PC-3 (cell line): ENCODE data around the gene C1QTNF3. TPM values are rescaled to one million over a fixed set of nuclear protein-coding genes. Genes with fewer than 3 reads are reported as not detected.

Source experiments
- ATAC-seq: fragments of 200-7000 bp; cut with Tn5 transposase; 2 replicates; pipeline ENCODE4 v1.9.1; 2020; ENCODE audit warnings: mild to moderate bottlenecking, moderate library complexity
- BruUV-seq: library from RNA; stranded (reverse); fragments of 400-500 nt; replicated peaks from 2 replicates; lab custom pipeline; 2021; lab: Mats Ljungman, UMichigan
- CTCF ChIA-PET: fragments of 300-600 bp; sonication (Branson Sonifier 250); formaldehyde crosslinking; loops from one replicate; lab custom pipeline; 2022; ENCODE audit warnings: antibody characterized with exemption; lab: Charles Lee
- POLR2A ChIA-PET: fragments of 300-600 bp; sonication (Branson Sonifier 250); formaldehyde crosslinking; loops from one replicate; lab custom pipeline; 2022; ENCODE audit warnings: antibody characterized with exemption; ENCODE audit not compliant: unreplicated experiment; lab: Charles Lee
- DNase-seq: peaks from one replicate; pipeline ENCODE4 v3.0.0-alpha.2; 2015
- H2AFZ ChIP-seq: fragments of 300-600 bp; sonication (generic); 2 replicates; pipeline ENCODE4 v1.6.0; 2016; ENCODE audit warnings: antibody characterized with exemption, low read length
- H3F3A ChIP-seq: fragments of 300-600 bp; sonication (generic); one replicate; pipeline ENCODE4 v1.6.0; 2017; ENCODE audit warnings: antibody characterized with exemption, low read length, control low read depth, mild to moderate bottlenecking; ENCODE audit not compliant: unreplicated experiment
- H3K27ac ChIP-seq: fragments of 300-600 bp; sonication (generic); 2 replicates; pipeline ENCODE4 v1.5.1; 2016; ENCODE audit warnings: mild to moderate bottlenecking, low read length
- H3K27me3 ChIP-seq: fragments of 300-600 bp; sonication (generic); 2 replicates; pipeline ENCODE4 v1.6.1; 2016; ENCODE audit warnings: low read length, mixed read lengths
- H3K36me3 ChIP-seq: fragments of 300-600 bp; sonication (generic); 2 replicates; pipeline ENCODE4 v1.6.1; 2016; ENCODE audit warnings: low read depth, mixed run types, low read length, mixed read lengths
- H3K4me1 ChIP-seq: fragments of 300-600 bp; sonication (generic); 2 replicates; pipeline ENCODE4 v1.5.1; 2016; ENCODE audit warnings: low read length; ENCODE audit not compliant: insufficient read depth
- H3K4me2 ChIP-seq: fragments of 300-600 bp; sonication (generic); 2 replicates; pipeline ENCODE4 v1.6.0; 2016; ENCODE audit warnings: low read length
- H3K4me3 ChIP-seq: fragments of 300-600 bp; sonication (generic); 2 replicates; pipeline ENCODE4 v1.5.1; 2016; ENCODE audit warnings: mild to moderate bottlenecking, low read length, mixed read lengths
- H3K79me2 ChIP-seq: fragments of 300-600 bp; sonication (generic); 2 replicates; pipeline ENCODE4 v1.6.1; 2017; ENCODE audit warnings: low read length, mixed read lengths
- H3K9ac ChIP-seq: fragments of 300-600 bp; sonication (generic); 2 replicates; pipeline ENCODE4 v1.6.0; 2016; ENCODE audit warnings: mild to moderate bottlenecking, low read length
- H3K9me2 ChIP-seq: fragments of 300-600 bp; sonication (generic); replicated peaks from 2 replicates; pipeline ENCODE4 v1.6.1; 2016; ENCODE audit warnings: mixed run types, low read length, mixed read lengths
- H3K9me3 ChIP-seq: fragments of 300-600 bp; sonication (generic); 2 replicates; pipeline ENCODE4 v1.6.1; 2016; ENCODE audit warnings: low read length, mixed read lengths
- H4K20me1 ChIP-seq: fragments of 300-600 bp; sonication (generic); 2 replicates; pipeline ENCODE4 v1.6.1; 2016; ENCODE audit warnings: low read length, mixed read lengths
- CTCF ChIP-seq: fragments of 300-600 bp; sonication (generic); conservative IDR thresholded peaks from 2 replicates; pipeline ENCODE4 v1.5.1; 2017; ENCODE audit warnings: antibody characterized with exemption, low read depth, mild to moderate bottlenecking, low read length
- EZH2 ChIP-seq: fragments of 300-600 bp; sonication (generic); IDR thresholded peaks from one replicate; pipeline ENCODE4 v1.6.1; 2017; ENCODE audit warnings: antibody characterized with exemption, mild to moderate bottlenecking, low read length; ENCODE audit not compliant: unreplicated experiment
- EZH2phosphoT487 ChIP-seq: fragments of 300-600 bp; sonication (generic); IDR thresholded peaks from 2 replicates; pipeline ENCODE4 v1.6.1; 2018; ENCODE audit warnings: mild to moderate bottlenecking, antibody characterized with exemption, low read length, borderline replicate concordance
- intact Hi-C: fragments of 100-400 bp; cut with micrococcal nuclease; formaldehyde crosslinking; loops from 2 replicates; pipeline ENCODE4 v1.9.0; 2023
- total RNA-seq: library from RNA; depleted of rRNA; stranded (reverse); fragments of >200 nt; gene quantifications from 2 replicates; pipeline ENCODE4 v1.2.3, GENCODE V29; 2014

C1QTNF3 gene
- total RNA-seq, 1 experiment from 2014 or later, result 1.1 TPM

GRCh38 chr5:34059977-34060376 lies 17.0 kb upstream of the C1QTNF3 start:
- no peaks in the 10 kb centered on the region for H3F3A ChIP-seq
- no peak overlapping the region for H3K27ac ChIP-seq
- TF ChIP-seq EZH2phosphoT487, result no peak
- no peak for TF ChIP-seq CTCF
- intact Hi-C loops, result no loop called here
- DNase-seq (no peak), ATAC-seq (no peak)
- no peaks in the 10 kb centered on the region for H3K9me2 ChIP-seq
- no TSS peak for BruUV-seq
- no peak overlapping the region for H2AFZ ChIP-seq
- H3K36me3 ChIP-seq, result no peaks in the 10 kb centered on the region
- POLR2A ChIA-PET, result no interaction called here
- H3K4me2 ChIP-seq, result no peak overlapping the region
- H4K20me1 ChIP-seq, result no peaks in the 10 kb centered on the region
- CTCF ChIA-PET, result no interaction called here
- H3K9ac ChIP-seq, result no peak overlapping the region
- no peak overlapping the region for H3K4me3 ChIP-seq
- H3K9me3 ChIP-seq, result no peaks in the 10 kb centered on the region
- H3K79me2 ChIP-seq, result no peaks in the 10 kb centered on the region
- no peaks in the 10 kb centered on the region for H3K4me1 ChIP-seq
- no peaks in the 10 kb centered on the region for H3K27me3 ChIP-seq

- no peaks in the 10 kb centered on the region for H3K9me3 ChIP-seq
- H3K36me3 ChIP-seq, result no peaks in the 10 kb centered on the region
- H3K4me1 ChIP-seq, result peaks cover 10% of the 10 kb centered on the region
- no peaks in the 10 kb centered on the region for H3K9me2 ChIP-seq
- intact Hi-C loops, result no loop called here
- no peak for DNase-seq
- H3K79me2 ChIP-seq, result no peaks in the 10 kb centered on the region
- no peak overlapping the region for H3K9ac ChIP-seq
- TF ChIP-seq CTCF (no peak), EZH2 (no peak), EZH2phosphoT487 (no peak)
- CTCF ChIA-PET, result no interaction called here
- no TSS peak for BruUV-seq
- H3K4me3 ChIP-seq, result no peak overlapping the region
- no peak overlapping the region for H3K4me2 ChIP-seq
- H4K20me1 ChIP-seq, result no peaks in the 10 kb centered on the region
- peaks cover 2% of the 10 kb centered on the region for H3F3A ChIP-seq
- no peak overlapping the region for H3K27ac ChIP-seq
- H2AFZ ChIP-seq, result no peak overlapping the region
- ATAC-seq, result no peak
- POLR2A ChIA-PET, result no interaction called here
- no peaks in the 10 kb centered on the region for H3K27me3 ChIP-seq
Observed at GRCh38 chr5:34058532-34058931, 15.5 kb upstream of the C1QTNF3 start.

GRCh38 chr5:34057569-34057968 lies 14.6 kb upstream of the C1QTNF3 start:
- Histone ChIP-seq H3K4me3 (no peak overlapping the region), H3K36me3 (no peaks in the 10 kb centered on the region), H3K9ac (no peak overlapping the region), H3K9me3 (no peaks in the 10 kb centered on the region), H3K4me1 (peaks cover 19% of the 10 kb centered on the region), H3K27ac (no peak overlapping the region), H3K79me2 (no peaks in the 10 kb centered on the region), H3K4me2 (no peak overlapping the region), H3F3A (peaks cover 9% of the 10 kb centered on the region), H3K27me3 (no peaks in the 10 kb centered on the region), H3K9me2 (no peaks in the 10 kb centered on the region), H2AFZ (no peak overlapping the region), H4K20me1 (no peaks in the 10 kb centered on the region)
- DNase-seq, result peak; percentile 17
- POLR2A ChIA-PET, result no interaction called here
- CTCF ChIA-PET, result no interaction called here
- no TSS peak for BruUV-seq
- intact Hi-C loops, result no loop called here
- ATAC-seq, result no peak
- no peak for TF ChIP-seq CTCF
- no peak for TF ChIP-seq EZH2
- no peak for TF ChIP-seq EZH2phosphoT487
